ENCODE results near the gene LAMP2.

The LAMP2 gene

GRCh38 chrX:120453985-120454384 lies 15.1 kb downstream of the LAMP2 start:
- no peak for DNase-seq

- DNase-seq = no peak
Observed at GRCh38 chrX:120452131-120452530, 17.0 kb downstream of the LAMP2 start.

GRCh38 chrX:120450163-120450562 lies 18.9 kb downstream of the LAMP2 start:
- no peak for DNase-seq

- no peak for DNase-seq
Observed at GRCh38 chrX:120446498-120446897, 22.6 kb downstream of the LAMP2 start.

- no peak for DNase-seq
Observed at GRCh38 chrX:120439921-120440320, 29.2 kb downstream of the LAMP2 start.

GRCh38 chrX:120429776-120430540 lies 39.1 kb downstream of the LAMP2 start:
- no peak for DNase-seq

- DNase-seq = no peak
Observed at GRCh38 chrX:120428309-120428708, 40.8 kb downstream of the LAMP2 start.

- DNase-seq = no peak
Observed at GRCh38 chrX:120426599-120426998, 42.5 kb downstream of the LAMP2 start.

- DNase-seq = no peak
Observed at GRCh38 chrX:120419463-120419862, 49.6 kb downstream of the LAMP2 start.

GRCh38 chrX:120408168-120408567 lies 60.9 kb downstream of the LAMP2 start:
- DNase-seq = no peak

GRCh38 chrX:120406638-120407037 lies 62.5 kb downstream of the LAMP2 start:
- DNase-seq = no peak

GRCh38 chrX:120402369-120402768 lies 66.7 kb downstream of the LAMP2 start:
- DNase-seq = no peak

GRCh38 chrX:120401301-120401700 lies 67.8 kb downstream of the LAMP2 start:
- DNase-seq = no peak

- DNase-seq = no peak
Observed at GRCh38 chrX:120380699-120381098, 88.4 kb downstream of the LAMP2 start.

- DNase-seq = no peak
Observed at GRCh38 chrX:120379937-120380681, 89.0 kb downstream of the LAMP2 start.

- no peak for DNase-seq
Observed at GRCh38 chrX:120378570-120378969, 90.5 kb downstream of the LAMP2 start.
